Caco-2 (cell line): Measurements from ENCODE around the gene NDST1. TPM values are rescaled to one million over a fixed set of nuclear protein-coding genes. Genes with fewer than 3 reads are reported as not detected.

Source experiments
- BruUV-seq: library from RNA; stranded (reverse); fragments of 400-500 nt; replicated peaks from 2 replicates; lab custom pipeline; 2021; lab: Mats Ljungman, UMichigan
- CTCF ChIA-PET: fragments of 300-600 bp; sonication (Branson Sonifier 250); formaldehyde crosslinking; loops from one replicate; lab custom pipeline; 2022; ENCODE audit warnings: antibody characterized with exemption; lab: Charles Lee
- POLR2A ChIA-PET: fragments of 300-600 bp; sonication (Branson Sonifier 250); formaldehyde crosslinking; loops from one replicate; lab custom pipeline; 2022; ENCODE audit warnings: antibody characterized with exemption; lab: Charles Lee
- DNase-seq, 2 experiments: peaks; one replicate each; pipeline versions ENCODE4 v3.0.0 to v3.0.0-alpha.2; 2020 to 2022
- H3K27me3 ChIP-seq: replicated peaks from 2 replicates; pipeline ENCODE4 v1.6.0; 2011; ENCODE audit warnings: low read length; ENCODE audit not compliant: control insufficient read depth, insufficient read depth
- H3K36me3 ChIP-seq: 2 replicates; pipeline ENCODE4 v1.5.1; 2011; ENCODE audit warnings: low read length; ENCODE audit not compliant: control insufficient read depth, insufficient read depth
- H3K4me1 ChIP-seq: fragments of 250-450 bp; sonication (Bioruptor Pico); 2 replicates; pipeline ENCODE4 v1.5.1; 2020; ENCODE audit warnings: mild to moderate bottlenecking
- H3K4me3 ChIP-seq: 2 replicates; pipeline ENCODE4 v1.5.1; 2011; ENCODE audit warnings: low read depth, mild to moderate bottlenecking, control low read depth, low read length
- H3K9me3 ChIP-seq: fragments of 250-450 bp; sonication (Bioruptor Pico); 2 replicates; pipeline ENCODE4 v1.5.1; 2020; ENCODE audit warnings: mild to moderate bottlenecking, moderate library complexity
- H3K27ac Mint-ChIP-seq: one replicate; pipeline ENCODE4 v1.8.0; 2022; ENCODE audit warnings: mixed read lengths; ENCODE audit not compliant: unreplicated experiment
- H3K27me3 Mint-ChIP-seq: one replicate; pipeline ENCODE4 v1.8.0; 2022; ENCODE audit warnings: mixed read lengths; ENCODE audit not compliant: insufficient read depth, unreplicated experiment
- H3K36me3 Mint-ChIP-seq: one replicate; pipeline ENCODE4 v1.8.0; 2022; ENCODE audit warnings: mild to moderate bottlenecking, mixed read lengths; ENCODE audit not compliant: insufficient read depth, unreplicated experiment
- H3K4me1 Mint-ChIP-seq: one replicate; pipeline ENCODE4 v1.8.0; 2022; ENCODE audit warnings: low read depth, mixed read lengths; ENCODE audit not compliant: unreplicated experiment
- H3K4me3 Mint-ChIP-seq: one replicate; pipeline ENCODE4 v1.8.0; 2022; ENCODE audit warnings: mild to moderate bottlenecking, moderate library complexity, mixed read lengths; ENCODE audit not compliant: unreplicated experiment
- H3K9me3 Mint-ChIP-seq: one replicate; pipeline ENCODE4 v1.8.0; 2022; ENCODE audit warnings: mixed read lengths; ENCODE audit not compliant: unreplicated experiment
- CTCF ChIP-seq, 2 experiments: fragments of 200-600 bp in 1 of 2; IDR thresholded peaks; 1 replicate in 1 of 2; 2 replicates in 1 of 2; pipeline versions ENCODE4 v1.5.1 to v1.8.0; 2011 to 2022; ENCODE audit warnings: antibody characterized with exemption in 1 of 2, control low read depth in 1 of 2, inconsistent platforms in 1 of 2, low read depth in 1 of 2, low read length in 1 of 2, mild to moderate bottlenecking in 1 of 2, moderate library complexity in 1 of 2; ENCODE audit not compliant: insufficient read depth in 1 of 2, severe bottlenecking in 1 of 2, unreplicated experiment in 1 of 2
- intact Hi-C: fragments of 100-400 bp; cut with micrococcal nuclease; formaldehyde crosslinking; loops from one replicate; pipeline ENCODE4 v1.10.0; 2022; ENCODE audit not compliant: unreplicated experiment
- total RNA-seq: library from RNA; stranded (reverse); gene quantifications from 2 replicates; pipeline ENCODE4 v1.2.3, GENCODE V29; 2022

NDST1 gene
- total RNA-seq, 1 experiment from 2014 or later = 110 TPM

GRCh38 chr5:150485693-150486401 is 22.1 kb upstream of the NDST1 start:
- Mint-ChIP-seq H3K27ac (peak overlapping the region; percentile 93), H3K9me3 (no peaks in the 10 kb centered on the region), H3K4me1 (peaks cover 57% of the 10 kb centered on the region), H3K36me3 (peaks cover 30% of the 10 kb centered on the region), H3K4me3 (peak overlapping the region; percentile 87), H3K27me3 (no peaks in the 10 kb centered on the region)
- H3K27me3 ChIP-seq = no peaks in the 10 kb centered on the region
- CTCF ChIA-PET = interaction anchor here (0.8 to 1.4 kb wide), 5 partner anchors 12 to 36 kb away, joined by 3 read pairs; no protein-coding TSS in a partner anchor
- peak; percentile 82 to 84 for DNase-seq
- peak overlapping the region; percentile 99 for H3K4me3 ChIP-seq
- peaks cover 55% of the 10 kb centered on the region for H3K4me1 ChIP-seq
- POLR2A ChIA-PET = interaction anchor here (0.5 to 1.9 kb wide), 4 partner anchors 12 to 57 kb away, joined by 5 to 6 read pairs (median 6); partner anchors contain the start of gene RPS14
- BruUV-seq = no TSS peak
- H3K36me3 ChIP-seq = peaks cover 2% of the 10 kb centered on the region; the same call in 1 of the 2 replicates
- no peaks in the 10 kb centered on the region for H3K9me3 ChIP-seq
- intact Hi-C loops = loop anchor here (1.0 kb wide), 5 partner anchors 12 to 57 kb away; no protein-coding TSS in a partner anchor
- TF ChIP-seq CTCF (IDR thresholded peaks at IDR 0.05; ENCODE audit: insufficient read depth in 1 of 2, low read depth in 1 of 2, low read length in 1 of 2, severe bottlenecking in 1 of 2, unreplicated experiment in 1 of 2) = no peak

GRCh38 chr5:150486402-150487198 is 21.3 kb upstream of the NDST1 start:
- H3K36me3 ChIP-seq = peaks cover 2% of the 10 kb centered on the region; the same call in 1 of the 2 replicates
- peak in 1 of 2 experiments; percentile 1 for TF ChIP-seq CTCF (IDR thresholded peaks at IDR 0.05; ENCODE audit: insufficient read depth in 1 of 2, low read depth in 1 of 2, low read length in 1 of 2, severe bottlenecking in 1 of 2, unreplicated experiment in 1 of 2)
- Mint-ChIP-seq H3K4me3 (peak overlapping the region; percentile 66), H3K27me3 (no peaks in the 10 kb centered on the region), H3K36me3 (peaks cover 34% of the 10 kb centered on the region), H3K27ac (peak overlapping the region; percentile 13), H3K9me3 (no peaks in the 10 kb centered on the region), H3K4me1 (peaks cover 57% of the 10 kb centered on the region)
- peak; percentile 96 for DNase-seq
- CTCF ChIA-PET = interaction anchor here (0.8 to 1.4 kb wide), 4 partner anchors 13 to 29 kb away, joined by 3 read pairs; no protein-coding TSS in a partner anchor
- H3K4me1 ChIP-seq = peaks cover 58% of the 10 kb centered on the region
- no peaks in the 10 kb centered on the region for H3K27me3 ChIP-seq
- intact Hi-C loops = loop anchor here (1.0 kb wide), 3 partner anchors 24 to 57 kb away; no protein-coding TSS in a partner anchor
- POLR2A ChIA-PET = interaction anchor here (0.8 to 1.9 kb wide), 4 partner anchors 12 to 37 kb away, joined by 3 to 10 read pairs (median 6); partner anchors contain the start of gene RPS14
- no TSS peak for BruUV-seq
- no peaks in the 10 kb centered on the region for H3K9me3 ChIP-seq
- H3K4me3 ChIP-seq = peak overlapping the region; percentile 99
